ENCODE results near the gene SLMAP.

GRCh38 chr3:57933602-57934001, 177.5 kb downstream of the SLMAP start:
- no peak for TF ChIP-seq POLR2A (IDR thresholded peaks at IDR 0.05)
- no peak for TF ChIP-seq CTCF (IDR thresholded peaks at IDR 0.05)

Measured in breast epithelium (tissue), 3 donors.